ENCODE results near the gene SERF2.
"Not testable (repeated sequence)": the region's sequence is repeated elsewhere in the genome, so short reads cannot be mapped to it uniquely, and the experiment has no call there.

SERF2 gene

DNA sequence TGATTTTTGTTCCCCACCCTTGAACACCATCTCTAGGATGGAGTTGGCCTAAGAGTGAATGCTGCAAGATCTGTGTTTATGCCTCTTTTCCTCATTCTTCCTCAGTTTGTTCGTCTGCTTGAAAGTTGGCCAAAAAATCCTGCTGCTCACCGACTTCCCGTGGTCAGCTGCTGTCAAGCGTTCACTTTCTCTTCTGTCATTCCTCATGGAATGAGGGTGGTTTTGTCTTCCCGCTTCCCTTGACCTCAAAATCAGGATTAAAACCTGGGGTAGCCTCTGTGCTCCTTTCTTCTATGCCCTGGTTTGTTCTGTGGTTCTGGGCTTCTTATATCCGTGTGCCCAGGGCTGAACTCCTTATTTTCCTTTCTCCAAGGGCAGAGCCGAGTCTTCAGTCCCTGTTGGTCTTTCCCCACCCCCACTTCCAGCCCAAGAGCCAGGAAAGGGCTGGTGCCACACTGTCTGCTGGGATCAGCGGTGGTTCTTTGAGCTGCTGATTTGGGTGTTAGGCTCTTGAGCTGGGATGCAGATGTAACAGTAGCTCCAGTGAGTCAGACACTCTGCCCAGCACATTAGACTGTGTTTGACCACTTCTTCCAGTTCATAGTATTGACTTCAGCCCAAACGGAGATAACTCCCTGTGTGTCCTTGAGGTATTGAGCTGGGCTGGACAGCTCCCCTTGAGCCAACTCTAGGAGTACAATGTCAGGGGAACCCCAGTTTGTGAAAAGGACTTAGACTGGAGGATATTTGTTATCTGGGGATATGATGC is 2.3 kb downstream of the SERF2 start:
- no peak for DNase-seq

DNA sequence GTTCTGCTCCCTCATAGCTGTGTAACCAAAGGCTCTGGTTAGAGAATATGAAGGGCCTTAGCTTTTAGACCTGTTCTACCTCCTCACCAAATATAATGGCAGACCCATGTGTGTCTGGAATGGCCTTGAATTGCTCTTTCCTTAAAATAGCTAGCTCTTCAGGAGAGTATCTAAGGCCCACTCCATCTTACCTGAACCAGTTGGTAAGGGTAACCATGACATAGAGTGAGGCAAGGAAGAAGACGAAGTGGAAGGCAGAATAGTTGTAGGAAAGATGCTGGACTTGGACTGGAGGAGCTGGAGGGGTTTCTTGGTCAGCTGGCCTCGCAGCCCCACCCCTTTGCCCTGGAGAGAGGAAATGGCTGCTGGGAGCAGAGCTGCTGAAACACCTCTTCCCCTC is 3.1 kb downstream of the SERF2 start:
- no peak for DNase-seq

DNA sequence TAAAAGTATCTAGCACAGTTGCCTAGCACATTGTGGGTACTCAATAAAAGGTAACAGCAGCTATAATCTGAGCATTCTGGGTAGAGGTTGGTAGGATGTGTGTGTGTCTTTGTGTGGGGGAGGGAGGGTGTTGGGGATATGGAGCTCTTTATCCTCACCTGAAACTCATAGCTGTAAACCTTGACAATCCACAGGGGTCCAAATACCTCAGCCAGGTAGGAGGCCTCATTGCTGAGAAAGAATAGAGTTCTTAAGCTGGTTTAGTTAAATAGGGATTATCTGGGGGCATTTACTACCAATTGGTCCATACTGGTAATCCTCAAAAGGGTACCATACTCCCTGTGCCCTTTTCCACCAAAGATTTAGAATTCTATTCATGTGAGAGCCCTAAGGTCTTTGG is 3.9 kb downstream of the SERF2 start:
- DNase-seq: no peak

DNA sequence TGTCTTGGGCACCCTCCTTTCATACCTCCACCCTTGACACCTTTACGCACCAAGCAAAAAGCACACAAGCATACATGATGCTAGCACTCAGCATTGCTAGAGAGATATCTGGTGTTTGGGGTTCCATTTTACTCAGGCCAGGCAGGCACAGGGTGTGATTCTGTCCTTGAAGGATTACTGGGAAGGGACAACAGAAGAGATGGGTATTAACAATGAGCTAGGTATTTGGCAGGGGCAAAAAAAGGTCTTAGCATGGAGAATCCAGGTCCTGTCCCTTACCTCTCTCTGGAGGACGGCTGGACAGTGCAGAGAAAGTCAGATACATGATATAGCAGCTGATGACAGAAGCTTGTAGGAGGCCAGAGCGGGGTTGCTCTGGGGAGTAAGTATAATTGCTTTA is 4.4 kb downstream of the SERF2 start:
- no peak for DNase-seq

DNA sequence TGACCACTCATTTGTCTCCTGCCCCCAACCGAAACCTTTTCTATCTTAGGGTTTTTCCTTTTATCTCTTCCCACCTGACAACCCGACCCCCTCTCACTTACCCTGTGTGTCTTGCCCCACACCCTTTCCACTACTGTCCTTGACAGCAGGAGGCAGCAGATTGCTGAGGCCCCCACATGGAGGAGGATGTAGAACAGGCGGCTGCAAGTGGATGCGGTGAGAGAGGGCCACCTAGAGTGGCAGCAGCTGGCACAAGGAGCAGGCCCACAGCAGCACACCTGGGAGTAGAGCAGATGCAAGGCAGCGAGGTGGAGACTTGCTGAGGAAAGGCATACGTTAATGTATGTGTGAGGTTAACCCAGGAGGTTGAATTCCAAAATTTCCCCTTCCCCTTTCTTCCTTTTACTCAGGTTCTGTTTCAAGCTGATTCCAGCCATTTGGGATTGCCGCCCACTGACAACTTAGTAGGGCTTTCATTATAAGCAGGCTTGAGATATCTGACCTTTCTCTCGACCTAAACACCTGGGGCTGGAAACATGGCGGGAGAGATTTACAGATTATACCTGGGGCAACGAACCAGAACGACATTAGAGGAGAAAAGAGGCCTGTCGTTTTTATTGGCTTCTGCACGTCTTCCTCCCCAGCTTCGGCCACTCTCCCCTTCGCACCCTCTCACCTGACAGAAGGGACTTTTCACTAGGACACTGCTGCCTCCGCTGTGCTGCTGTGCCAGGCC is 7.3 kb downstream of the SERF2 start:
- DNase-seq: no peak

DNA sequence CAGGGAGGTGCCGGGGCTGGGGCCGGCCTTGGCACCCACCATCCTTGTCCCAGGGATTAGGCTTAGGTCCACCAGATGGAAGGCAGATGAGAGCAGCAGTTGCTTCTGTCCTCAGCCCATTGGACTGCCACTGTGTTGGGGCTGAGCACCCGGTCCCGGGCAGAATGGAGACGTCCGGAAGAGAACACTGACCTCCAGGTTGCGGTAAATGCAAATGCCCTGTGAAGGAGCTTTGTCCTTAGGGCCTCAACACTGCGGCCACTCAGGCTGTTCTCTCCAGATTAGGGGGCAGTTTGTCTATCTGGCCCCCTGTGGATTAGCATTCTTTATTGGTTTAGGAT is 7.8 kb downstream of the SERF2 start, which contains the start of gene SERINC4:
SERINC4 (minus strand) TSS at position 276 of the 341 bp plus-strand sequence; CDS start at position 42, 234 bp downstream.
- no peak for DNase-seq

DNA sequence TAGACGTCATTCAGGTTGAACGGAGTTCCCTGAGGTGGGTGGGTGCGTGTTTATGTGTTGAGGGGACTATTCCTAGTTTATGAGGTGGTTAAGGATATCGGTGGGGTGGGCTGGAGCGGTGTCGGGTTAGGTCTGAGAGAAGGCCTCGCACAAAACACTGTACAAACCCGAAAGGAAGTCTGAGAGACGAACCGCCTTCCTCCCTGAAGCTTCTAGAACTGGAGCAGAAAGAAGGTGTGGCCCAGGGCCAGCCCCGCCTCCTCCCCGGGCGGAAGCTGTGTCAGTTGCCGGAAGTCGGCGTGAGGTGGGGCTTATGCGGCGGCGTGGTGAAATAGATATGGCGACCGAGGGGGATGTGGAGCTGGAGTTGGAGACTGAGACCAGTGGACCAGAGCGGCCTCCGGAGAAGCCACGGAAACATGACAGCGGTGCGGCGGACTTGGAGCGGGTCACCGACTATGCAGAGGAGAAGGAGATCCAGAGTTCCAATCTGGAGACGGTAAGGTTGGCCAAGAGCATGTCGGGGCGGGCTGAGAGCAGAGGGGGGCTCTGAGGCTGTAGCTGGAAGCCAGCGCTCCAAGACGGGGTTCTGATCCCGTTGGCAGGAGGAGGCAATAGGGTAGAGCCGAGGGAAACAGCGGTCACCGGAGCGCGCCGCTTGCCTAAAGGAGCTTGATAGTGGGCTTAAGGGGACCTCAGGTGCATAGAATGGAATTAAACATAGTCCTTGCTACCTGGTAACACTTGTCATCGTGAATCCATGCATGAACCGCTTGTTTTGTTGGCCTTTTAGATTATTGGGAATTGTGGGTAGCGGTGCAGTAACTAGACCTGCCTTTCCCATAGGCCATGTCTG is 8.4 kb downstream of the SERF2 start, which contains the start of gene HYPK:
HYPK (plus strand) TSS at position 314 of the 856 bp plus-strand sequence; CDS start at position 338, 24 bp downstream.
- peak; percentile 30 to 72 for DNase-seq

DNA sequence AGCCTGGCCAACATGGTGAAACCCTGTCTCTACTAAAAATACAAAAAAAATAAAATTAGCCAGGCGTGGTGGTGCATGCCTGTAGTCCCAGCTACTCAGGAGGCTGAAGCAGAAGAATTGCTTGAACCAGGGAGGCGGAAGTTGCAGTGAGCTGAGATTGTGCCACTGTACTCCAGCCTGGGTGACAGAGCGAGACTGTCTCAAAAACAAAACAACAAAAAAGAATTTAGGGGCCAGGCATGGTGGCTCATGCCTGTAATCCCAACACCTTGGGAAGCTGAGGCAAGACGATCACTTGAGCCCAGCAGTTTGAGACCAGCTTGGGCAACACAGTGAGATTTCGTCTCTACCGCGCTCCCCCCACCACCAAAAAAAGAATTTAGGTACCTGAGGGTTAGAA is 10.6 kb downstream of the SERF2 start:
- DNase-seq: not testable (repeated sequence)

DNA sequence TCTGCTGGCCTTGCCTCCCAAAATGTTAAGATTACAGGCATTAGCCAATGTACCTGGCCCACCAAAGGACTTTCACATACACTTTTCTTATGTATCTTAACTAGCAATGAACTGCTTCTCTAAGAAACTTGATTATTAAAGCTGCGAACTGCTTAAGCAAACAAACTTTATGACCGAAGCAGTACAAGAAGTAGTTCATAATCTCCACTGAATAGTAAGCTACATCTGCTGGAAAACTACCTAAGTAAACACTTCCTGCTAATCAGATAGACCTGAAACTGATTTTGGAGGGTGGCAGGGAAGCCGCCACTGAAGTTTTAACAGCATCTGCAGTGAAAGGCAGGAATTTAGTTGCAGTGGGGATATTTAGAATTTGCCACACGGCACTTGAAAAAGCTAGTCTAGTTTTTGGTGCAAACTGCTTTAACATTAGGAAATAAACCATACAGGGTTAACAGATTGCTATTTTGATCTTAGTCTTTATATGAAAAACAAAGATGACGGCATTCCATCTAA is 16.4 kb downstream of the SERF2 start:
- no peak for DNase-seq

DNA sequence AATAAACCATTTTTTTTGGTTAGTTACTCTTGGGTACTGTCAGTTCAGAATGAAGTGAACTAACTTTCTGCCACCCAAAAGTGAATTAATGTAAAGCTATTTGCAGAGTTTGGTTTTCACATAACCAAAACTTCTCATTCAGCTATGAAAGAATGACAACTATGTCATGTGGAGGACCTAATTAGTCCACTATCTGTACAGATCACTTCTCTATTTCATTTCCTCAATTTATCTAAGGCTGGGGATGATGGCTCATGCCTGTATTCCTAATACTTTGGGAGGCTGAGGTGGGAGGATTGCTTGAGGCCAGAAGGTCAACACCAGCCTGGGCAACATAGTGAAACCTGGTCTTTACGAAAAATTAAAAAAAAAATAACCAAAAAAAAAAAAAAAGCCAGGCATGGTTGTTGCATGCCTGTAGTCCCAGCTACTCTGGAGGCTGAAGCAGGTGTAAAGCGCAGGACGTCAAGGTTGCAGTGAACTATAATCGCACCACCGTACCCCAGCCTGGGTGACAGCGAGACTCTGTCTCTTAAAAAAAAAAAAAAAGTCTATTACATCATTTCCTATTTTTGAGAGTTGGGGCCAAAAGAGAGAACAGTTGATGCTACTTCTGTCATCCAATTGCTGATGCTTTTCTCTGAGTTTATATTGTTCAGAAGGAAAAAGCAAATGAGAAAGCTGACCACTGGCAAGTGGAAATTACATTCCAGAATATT is 17.0 kb downstream of the SERF2 start:
- no peak for DNase-seq

DNA sequence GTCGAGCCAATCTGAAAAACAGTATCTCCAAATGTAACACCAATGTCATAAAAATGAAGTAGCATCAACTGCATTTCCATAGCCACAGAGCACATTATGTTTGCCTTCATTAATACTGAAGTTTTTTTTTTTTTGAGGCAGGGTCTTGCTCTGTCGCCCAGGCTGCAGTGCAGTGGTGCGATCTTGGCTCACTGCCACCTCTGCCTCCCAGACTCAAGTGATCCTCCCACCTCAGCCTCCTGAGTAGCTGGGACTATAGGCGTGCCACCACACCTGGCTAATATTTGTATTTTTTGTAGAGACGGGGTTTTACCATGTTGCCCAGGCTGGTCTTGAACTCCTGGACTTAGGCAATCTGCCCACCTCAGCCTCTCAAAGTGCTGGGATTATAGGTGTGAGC is 22.9 kb downstream of the SERF2 start:
- not testable (repeated sequence) for DNase-seq

DNA sequence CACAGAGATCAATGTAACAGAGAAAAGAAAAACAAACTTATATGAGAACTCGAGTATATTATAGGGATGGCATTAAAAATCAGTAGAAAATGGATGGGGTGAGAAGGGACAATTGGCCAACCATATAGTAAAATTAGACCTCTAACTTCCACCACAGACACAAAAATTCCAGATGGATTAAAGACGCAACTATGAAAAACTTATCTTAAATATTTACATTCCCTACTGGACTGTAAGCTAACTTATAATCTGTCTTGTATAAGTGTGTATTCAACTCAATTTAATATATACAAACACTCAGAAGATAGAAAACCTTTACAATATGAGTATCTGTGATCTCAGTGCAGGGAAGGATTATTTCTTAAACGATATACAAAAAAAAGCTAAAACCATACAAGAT is 29.4 kb downstream of the SERF2 start:
- no peak for DNase-seq

DNA sequence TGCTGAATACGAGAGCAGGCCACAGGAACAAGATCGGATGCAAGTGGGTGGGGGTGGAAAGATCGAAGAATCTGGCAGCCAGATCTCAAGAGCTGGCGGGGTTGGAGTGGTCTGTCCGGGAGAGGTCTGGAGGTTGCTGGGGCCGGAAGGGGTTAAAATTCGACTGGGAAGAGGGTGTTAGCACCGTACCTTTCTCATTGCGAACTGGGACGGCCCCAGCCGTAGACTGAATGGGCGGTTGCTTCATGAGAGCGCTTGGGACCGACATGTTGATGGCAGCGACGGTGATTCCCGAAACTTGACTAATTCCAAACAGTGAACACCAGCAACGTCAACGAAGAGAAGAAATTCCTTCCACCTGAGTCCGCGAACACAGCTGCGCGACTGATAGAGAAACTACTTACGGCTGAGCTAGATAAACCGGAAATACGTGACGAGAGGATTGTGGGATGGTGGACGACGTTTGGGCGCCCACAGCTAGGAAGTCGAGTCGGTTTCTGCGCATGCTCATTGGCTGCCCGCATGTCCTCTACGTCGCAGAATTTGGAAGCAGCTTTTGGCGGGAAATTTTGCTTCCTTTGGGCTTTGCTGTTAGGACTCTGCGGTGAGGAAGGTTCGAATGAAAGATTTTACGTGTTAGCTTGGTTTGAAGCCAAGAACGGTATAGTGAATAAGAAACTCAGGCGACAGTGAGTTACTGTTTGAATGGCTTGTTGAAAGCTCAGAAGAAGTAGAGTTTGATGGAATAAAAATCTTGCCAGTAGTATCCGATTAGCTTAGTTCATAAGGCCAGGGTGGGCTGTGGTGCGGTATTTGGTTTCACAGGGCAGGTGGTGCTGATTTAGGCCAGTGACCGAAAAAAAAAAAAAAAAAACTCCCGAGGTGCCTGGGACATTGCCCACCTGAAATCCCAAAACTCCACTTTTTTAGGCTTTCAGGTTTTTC is 32.5 kb downstream of the SERF2 start, which contains the start of gene MFAP1:
MFAP1 (minus strand) TSS at position 389 of the 945 bp plus-strand sequence; CDS start at position 268, 121 bp downstream.
- DNase-seq: peak; percentile 88 to 96

DNA sequence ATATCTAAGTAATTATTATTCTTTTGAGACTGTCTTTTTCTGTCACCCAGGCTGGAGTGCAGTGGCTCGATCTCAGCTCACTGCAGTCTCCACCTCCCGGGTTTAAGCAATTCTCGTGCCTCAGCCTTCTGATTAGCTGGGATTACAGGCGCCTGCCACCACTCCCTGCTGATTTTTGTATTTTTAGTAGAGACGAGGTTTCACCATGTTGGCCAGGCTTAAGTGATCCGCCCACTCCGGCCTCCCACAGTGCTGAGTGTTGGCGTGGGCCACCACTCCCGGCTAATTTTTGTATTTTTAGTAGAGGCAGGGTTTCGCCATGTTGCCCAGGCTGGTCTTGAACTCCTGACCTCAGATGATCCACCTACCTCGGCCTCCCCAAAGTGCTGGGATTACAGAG is 33.2 kb downstream of the SERF2 start:
- not testable (repeated sequence) for DNase-seq

DNA sequence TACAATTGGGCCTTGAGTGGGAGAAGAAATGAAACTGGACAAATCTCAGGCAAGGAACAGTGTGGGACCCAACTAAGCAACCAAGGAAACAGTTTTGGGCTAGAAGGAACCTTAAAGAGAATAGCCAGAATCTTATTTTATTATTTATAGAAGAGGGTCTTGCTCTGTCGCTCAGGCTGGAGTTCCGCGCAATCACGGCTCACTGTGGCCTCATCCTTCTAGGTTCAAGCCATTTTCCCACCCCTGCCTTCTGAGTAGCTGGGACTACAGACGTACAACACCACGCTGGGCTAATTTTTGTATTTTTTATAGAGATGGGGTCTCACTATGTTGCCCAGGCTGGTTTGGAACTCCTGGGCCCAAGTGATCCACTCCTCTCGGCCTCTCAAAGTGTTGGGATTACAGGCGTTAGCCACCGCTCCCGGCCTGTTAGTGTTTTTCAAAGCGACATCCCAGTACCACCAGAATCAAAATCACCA is 33.9 kb downstream of the SERF2 start:
- DNase-seq: no peak

DNA sequence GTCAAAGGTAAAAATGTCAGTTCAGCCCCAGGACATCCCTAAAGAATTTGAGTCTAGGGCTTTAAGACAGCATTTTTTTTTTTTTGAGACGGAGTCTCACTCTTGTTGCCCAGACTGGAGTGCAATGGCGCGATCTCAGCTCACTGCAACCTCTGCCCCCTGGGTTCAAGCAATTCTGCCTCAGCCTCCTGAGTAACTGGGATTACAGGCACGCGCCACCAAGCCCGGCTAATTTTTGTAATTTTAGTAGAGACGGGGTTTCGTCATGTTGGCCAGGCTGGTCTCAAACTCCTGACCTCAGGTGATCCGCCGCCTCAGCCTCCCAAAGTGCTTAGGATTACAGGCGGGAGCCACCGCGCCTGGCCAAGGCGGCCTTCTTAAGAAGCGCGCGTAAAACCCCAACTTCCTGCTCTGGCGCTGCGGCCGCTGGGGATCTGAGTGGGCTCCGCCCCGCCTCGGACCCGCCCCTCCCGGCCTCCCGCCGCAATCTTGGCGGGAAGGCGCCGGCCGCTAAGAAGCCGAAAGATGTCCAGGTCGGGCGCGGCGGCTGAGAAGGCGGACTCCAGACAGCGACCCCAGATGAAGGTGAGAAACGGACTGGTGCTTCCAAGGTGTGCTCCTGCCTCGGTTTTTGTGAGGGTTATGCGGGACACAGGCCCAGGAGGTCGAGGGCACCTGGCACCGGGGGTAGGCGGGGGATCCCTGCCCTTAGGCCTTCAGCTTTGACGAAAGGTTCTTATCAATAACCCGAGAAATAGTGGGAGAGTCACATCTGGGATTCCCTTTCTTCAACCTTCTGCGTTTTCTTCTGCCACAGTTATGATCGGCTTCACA is 34.6 kb downstream of the SERF2 start, which contains the start of gene WDR76:
WDR76 (plus strand) TSS at position 495 of the 834 bp plus-strand sequence; CDS start at position 526, 31 bp downstream.
- DNase-seq: peak; percentile 65 to 76

DNA sequence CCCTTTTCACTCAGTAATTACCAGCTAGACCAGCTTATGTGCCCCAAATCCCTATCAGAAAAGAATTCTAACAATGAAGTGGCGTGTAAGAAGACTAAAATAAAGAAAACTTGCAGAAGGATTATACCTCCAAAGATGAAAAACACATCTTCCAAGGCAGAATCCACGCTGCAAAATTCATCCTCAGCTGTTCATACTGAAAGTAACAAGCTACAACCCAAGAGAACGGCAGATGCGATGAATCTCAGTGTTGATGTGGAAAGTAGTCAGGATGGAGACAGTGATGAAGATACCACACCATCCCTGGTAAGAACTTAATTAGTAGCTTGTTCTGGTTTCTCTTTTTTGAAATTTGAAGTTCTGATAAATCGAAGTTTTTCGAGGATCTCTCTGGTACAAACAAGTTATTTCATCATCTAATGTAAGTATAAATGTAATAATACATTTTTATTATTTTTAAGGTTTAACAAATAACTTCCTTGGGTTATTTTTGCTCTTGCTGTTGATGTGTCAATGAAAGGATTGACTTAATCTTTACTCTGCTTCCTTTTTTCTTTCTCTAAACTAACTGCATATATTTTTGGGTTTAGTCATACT is 36.0 kb downstream of the SERF2 start:
- no peak for DNase-seq

DNA sequence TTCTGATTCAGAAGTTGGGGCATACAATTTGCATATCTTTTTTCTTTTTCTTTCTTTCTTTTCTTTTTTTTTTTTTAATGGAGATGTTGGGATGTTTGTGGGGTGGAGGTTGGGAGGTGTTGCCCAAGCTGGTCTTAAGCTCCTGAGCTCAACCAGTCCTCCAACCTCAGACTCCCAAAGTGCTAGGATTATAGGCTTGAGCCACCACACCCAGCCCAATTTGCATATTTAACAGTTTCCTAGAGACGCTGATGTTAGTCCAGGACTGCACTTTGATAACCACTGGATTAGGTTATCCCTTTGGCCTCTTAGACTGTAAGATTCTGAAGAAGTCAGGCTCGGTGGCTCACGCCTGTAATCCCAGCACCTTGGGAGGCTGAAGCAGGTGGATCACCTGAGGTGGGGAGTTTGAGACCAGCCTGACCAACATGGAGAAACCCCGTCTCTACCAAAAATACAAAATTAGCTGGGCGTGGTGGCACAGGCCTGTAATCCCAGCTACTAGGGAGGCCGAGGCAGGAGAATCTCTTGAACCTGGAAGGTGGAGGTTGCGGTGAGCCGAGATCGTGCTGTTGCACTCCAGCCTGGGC is 37.9 kb downstream of the SERF2 start:
- DNase-seq: not testable (repeated sequence)

Data from SW 1271 (cell line).